ENCODE measurements around the gene NHERF2. TPM values are rescaled to one million over a fixed set of nuclear protein-coding genes. Genes with fewer than 3 reads are reported as not detected.
A peak's percentile ranks its signal among the peaks of the same experiment; 100 is the strongest.

NHERF2 gene
- total RNA-seq, 1 donor from 2014 or later: 78.8 TPM

DNA sequence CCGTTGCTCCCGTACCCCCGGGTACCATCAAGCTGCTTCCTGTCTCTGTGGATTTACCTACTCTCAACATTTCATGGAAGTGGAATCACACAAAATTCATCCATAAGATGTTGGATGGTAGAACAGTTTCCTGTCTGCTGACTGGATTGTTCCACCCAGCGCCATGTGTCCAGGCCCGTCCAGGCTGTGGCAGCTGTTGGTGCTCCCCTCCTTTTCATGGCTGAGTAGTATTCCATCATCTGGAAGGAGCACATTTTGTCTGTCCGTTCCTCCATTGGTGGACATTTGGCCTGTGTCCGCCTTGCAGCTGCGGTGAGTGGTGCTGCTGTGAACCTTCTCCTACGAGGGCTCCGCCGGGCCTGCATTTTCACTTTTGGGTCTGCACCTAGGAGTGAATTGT, 39.4 kb downstream of the NHERF2 start:
- Mint-ChIP-seq H3K4me1 (ENCODE audit: unreplicated experiment) (no peaks in the 10 kb centered on the region), H3K4me3 (ENCODE audit: unreplicated experiment) (no peak overlapping the region), H3K27ac (ENCODE audit: unreplicated experiment) (no peak overlapping the region), H3K27me3 (ENCODE audit: unreplicated experiment) (peaks cover 7% of the 10 kb centered on the region), H3K36me3 (ENCODE audit: low read depth, unreplicated experiment) (peaks cover 23% of the 10 kb centered on the region), H3K9me3 (ENCODE audit: unreplicated experiment) (no peaks in the 10 kb centered on the region)
- TF ChIP-seq, protein P1, sequence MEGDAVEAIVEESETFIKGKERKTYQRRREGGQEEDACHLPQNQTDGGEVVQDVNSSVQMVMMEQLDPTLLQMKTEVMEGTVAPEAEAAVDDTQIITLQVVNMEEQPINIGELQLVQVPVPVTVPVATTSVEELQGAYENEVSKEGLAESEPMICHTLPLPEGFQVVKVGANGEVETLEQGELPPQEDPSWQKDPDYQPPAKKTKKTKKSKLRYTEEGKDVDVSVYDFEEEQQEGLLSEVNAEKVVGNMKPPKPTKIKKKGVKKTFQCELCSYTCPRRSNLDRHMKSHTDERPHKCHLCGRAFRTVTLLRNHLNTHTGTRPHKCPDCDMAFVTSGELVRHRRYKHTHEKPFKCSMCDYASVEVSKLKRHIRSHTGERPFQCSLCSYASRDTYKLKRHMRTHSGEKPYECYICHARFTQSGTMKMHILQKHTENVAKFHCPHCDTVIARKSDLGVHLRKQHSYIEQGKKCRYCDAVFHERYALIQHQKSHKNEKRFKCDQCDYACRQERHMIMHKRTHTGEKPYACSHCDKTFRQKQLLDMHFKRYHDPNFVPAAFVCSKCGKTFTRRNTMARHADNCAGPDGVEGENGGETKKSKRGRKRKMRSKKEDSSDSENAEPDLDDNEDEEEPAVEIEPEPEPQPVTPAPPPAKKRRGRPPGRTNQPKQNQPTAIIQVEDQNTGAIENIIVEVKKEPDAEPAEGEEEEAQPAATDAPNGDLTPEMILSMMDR (IDR thresholded peaks at IDR 0.05; ENCODE audit: unreplicated experiment): no peak
- DNase-seq (ENCODE audit: low spot score): no peak

- Mint-ChIP-seq H3K4me3 (ENCODE audit: unreplicated experiment) (no peak overlapping the region), H3K36me3 (ENCODE audit: low read depth, unreplicated experiment) (peaks cover 28% of the 10 kb centered on the region), H3K9me3 (ENCODE audit: unreplicated experiment) (no peaks in the 10 kb centered on the region), H3K27ac (ENCODE audit: unreplicated experiment) (peak overlapping the region; percentile 42), H3K4me1 (ENCODE audit: unreplicated experiment) (no peaks in the 10 kb centered on the region), H3K27me3 (ENCODE audit: unreplicated experiment) (peaks cover 5% of the 10 kb centered on the region)
- TF ChIP-seq, protein P1 (IDR thresholded peaks at IDR 0.05; ENCODE audit: unreplicated experiment): no peak
- no peak for DNase-seq (ENCODE audit: low spot score)
Observed at GRCh38 chr16:2070576-2071453, 44.1 kb downstream of the NHERF2 start.

GRCh38 chr16:2071454-2072202, 44.9 kb downstream of the NHERF2 start:
- H3K4me1 Mint-ChIP-seq (ENCODE audit: unreplicated experiment): no peaks in the 10 kb centered on the region
- H3K27ac Mint-ChIP-seq (ENCODE audit: unreplicated experiment): no peak overlapping the region
- DNase-seq (ENCODE audit: low spot score): no peak
- H3K9me3 Mint-ChIP-seq (ENCODE audit: unreplicated experiment): no peaks in the 10 kb centered on the region
- no peak overlapping the region for H3K4me3 Mint-ChIP-seq (ENCODE audit: unreplicated experiment)
- H3K36me3 Mint-ChIP-seq (ENCODE audit: low read depth, unreplicated experiment): peaks cover 23% of the 10 kb centered on the region
- H3K27me3 Mint-ChIP-seq (ENCODE audit: unreplicated experiment): peaks cover 1% of the 10 kb centered on the region
- TF ChIP-seq, protein P1 (IDR thresholded peaks at IDR 0.05; ENCODE audit: unreplicated experiment): no peak

- no peaks in the 10 kb centered on the region for H3K9me3 Mint-ChIP-seq (ENCODE audit: unreplicated experiment)
- no peak overlapping the region for H3K4me3 Mint-ChIP-seq (ENCODE audit: unreplicated experiment)
- H3K27me3 Mint-ChIP-seq (ENCODE audit: unreplicated experiment): peaks cover 4% of the 10 kb centered on the region
- H3K27ac Mint-ChIP-seq (ENCODE audit: unreplicated experiment): no peak overlapping the region
- H3K36me3 Mint-ChIP-seq (ENCODE audit: low read depth, unreplicated experiment): peaks cover 27% of the 10 kb centered on the region
- no peak for DNase-seq (ENCODE audit: low spot score)
- no peaks in the 10 kb centered on the region for H3K4me1 Mint-ChIP-seq (ENCODE audit: unreplicated experiment)
- TF ChIP-seq, protein P1 (IDR thresholded peaks at IDR 0.05; ENCODE audit: unreplicated experiment): no peak
Observed at GRCh38 chr16:2072926-2073325, 46.2 kb downstream of the NHERF2 start.
